ENCODE results near the gene CLDN24. TPM values are rescaled to one million over a fixed set of nuclear protein-coding genes. Genes with fewer than 3 reads are reported as not detected.
A peak's percentile ranks its signal among the peaks of the same experiment; 100 is the strongest.

The CLDN24 gene
- total RNA-seq, 1 experiment from 2014 or later = not detected

- peaks cover 56 to 84% (median 80%) of the 10 kb centered on the region in 3 experiments for H3K36me3 Mint-ChIP-seq (ENCODE audit: insufficient read depth in 1 of 3, low read depth in 3 of 3)
These were observed 37.3 kb downstream of the CLDN24 start for GRCh38 chr4:183284965-183285364.

More at GRCh38 chr4:183284965-183285364, 37.3 kb downstream of the CLDN24 start:
- no peak overlapping the region for H3T11ph ChIP-seq (ENCODE audit: low read length)
- no peaks in the 10 kb centered on the region for H3K9me3 ChIP-seq (ENCODE audit: control insufficient read depth, low read depth, low read length)
- peak overlapping the region in 1 of 3 experiments; percentile 35; a peak in 1 of 7 replicates for H3K27ac Mint-ChIP-seq
- no peaks in the 10 kb centered on the region for H3K79me1 ChIP-seq (ENCODE audit: insufficient read depth, low read depth, low read length, poor library complexity, severe bottlenecking)
- no peak for DNase-seq
- H2AFZ ChIP-seq (ENCODE audit: low read length) = no peak overlapping the region
- TF ChIP-seq, protein P1, sequence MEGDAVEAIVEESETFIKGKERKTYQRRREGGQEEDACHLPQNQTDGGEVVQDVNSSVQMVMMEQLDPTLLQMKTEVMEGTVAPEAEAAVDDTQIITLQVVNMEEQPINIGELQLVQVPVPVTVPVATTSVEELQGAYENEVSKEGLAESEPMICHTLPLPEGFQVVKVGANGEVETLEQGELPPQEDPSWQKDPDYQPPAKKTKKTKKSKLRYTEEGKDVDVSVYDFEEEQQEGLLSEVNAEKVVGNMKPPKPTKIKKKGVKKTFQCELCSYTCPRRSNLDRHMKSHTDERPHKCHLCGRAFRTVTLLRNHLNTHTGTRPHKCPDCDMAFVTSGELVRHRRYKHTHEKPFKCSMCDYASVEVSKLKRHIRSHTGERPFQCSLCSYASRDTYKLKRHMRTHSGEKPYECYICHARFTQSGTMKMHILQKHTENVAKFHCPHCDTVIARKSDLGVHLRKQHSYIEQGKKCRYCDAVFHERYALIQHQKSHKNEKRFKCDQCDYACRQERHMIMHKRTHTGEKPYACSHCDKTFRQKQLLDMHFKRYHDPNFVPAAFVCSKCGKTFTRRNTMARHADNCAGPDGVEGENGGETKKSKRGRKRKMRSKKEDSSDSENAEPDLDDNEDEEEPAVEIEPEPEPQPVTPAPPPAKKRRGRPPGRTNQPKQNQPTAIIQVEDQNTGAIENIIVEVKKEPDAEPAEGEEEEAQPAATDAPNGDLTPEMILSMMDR (conservative IDR thresholded peaks at IDR 0.05) = no peak
- no peaks in the 10 kb centered on the region for H3K23me2 ChIP-seq (ENCODE audit: insufficient read length, low read depth, low read length, poor library complexity, severe bottlenecking)
- no peak overlapping the region for H3K18ac ChIP-seq (ENCODE audit: insufficient read length, low read depth, low read length)
- no peak overlapping the region for H3K56ac ChIP-seq (ENCODE audit: insufficient read length, low read depth, low read length)
- H3K9ac ChIP-seq (ENCODE audit: extremely low read depth, insufficient read length, low read length) = no peak overlapping the region
- H3K4me2 ChIP-seq (ENCODE audit: insufficient read depth, insufficient read length, low read length) = no peak overlapping the region
- no peak overlapping the region for H2BK12ac ChIP-seq (ENCODE audit: insufficient read length, low read depth, low read length)
- H4K20me1 ChIP-seq (ENCODE audit: control insufficient read depth, insufficient read depth, insufficient read length) = no peaks in the 10 kb centered on the region
- H3K23ac ChIP-seq (ENCODE audit: insufficient read length, low read depth, low read length) = no peak overlapping the region
- H3K14ac ChIP-seq (ENCODE audit: insufficient read depth, low read length) = no peak overlapping the region
- H3K4me3 Mint-ChIP-seq = no peak overlapping the region
- no peaks in the 10 kb centered on the region for H3K4me1 ChIP-seq (ENCODE audit: insufficient read depth, low read length)
- H3K79me2 ChIP-seq (ENCODE audit: insufficient read depth, low read length) = no peaks in the 10 kb centered on the region
- H2BK5ac ChIP-seq (ENCODE audit: insufficient read length, low read length) = no peak overlapping the region
- H2BK20ac ChIP-seq (ENCODE audit: low read depth, low read length, poor library complexity, severe bottlenecking) = no peak overlapping the region
- no peak overlapping the region for H4K5ac ChIP-seq (ENCODE audit: insufficient read length, low read depth, low read length)
- no peaks in the 10 kb centered on the region for H3K27me3 ChIP-seq (ENCODE audit: insufficient read depth, low read length)
- no peak overlapping the region for H3K27ac ChIP-seq (ENCODE audit: insufficient read length, low read depth, low read length)
- no peak overlapping the region for H4K8ac ChIP-seq (replicated peaks; ENCODE audit: insufficient read length, low read depth, low read length)
- no peaks in the 10 kb centered on the region; the same call in 1 of the 2 replicates for H3K27me3 Mint-ChIP-seq (ENCODE audit: low read depth)
- no peak overlapping the region for H4K91ac ChIP-seq (ENCODE audit: insufficient read length, low read depth, low read length)
- H2AK5ac ChIP-seq (ENCODE audit: insufficient read length, low read length) = no peak overlapping the region
- WGBS (ENCODE audit: extremely low coverage, insufficient read length, low lambda C conversion rate) = no CpG with 5 or more reads among the region's 4 CpGs
- H3K9me3 Mint-ChIP-seq = no peaks in the 10 kb centered on the region
- no peak overlapping the region for H2BK120ac ChIP-seq (ENCODE audit: low read depth, low read length, poor library complexity, severe bottlenecking)
- no peak overlapping the region for H2BK15ac ChIP-seq (ENCODE audit: low read depth, low read length)
- H3K4ac ChIP-seq (ENCODE audit: low read depth, low read length) = no peak overlapping the region
- H3K4me1 Mint-ChIP-seq = no peaks in the 10 kb centered on the region
